Measurements from ENCODE around the gene SETD7. TPM values are rescaled to one million over a fixed set of nuclear protein-coding genes. Genes with fewer than 3 reads are reported as not detected.

SETD7 gene
- total and polyA plus RNA-seq, 2 experiments from 2014 or later = 1.1 to 4.2 TPM

DNA sequence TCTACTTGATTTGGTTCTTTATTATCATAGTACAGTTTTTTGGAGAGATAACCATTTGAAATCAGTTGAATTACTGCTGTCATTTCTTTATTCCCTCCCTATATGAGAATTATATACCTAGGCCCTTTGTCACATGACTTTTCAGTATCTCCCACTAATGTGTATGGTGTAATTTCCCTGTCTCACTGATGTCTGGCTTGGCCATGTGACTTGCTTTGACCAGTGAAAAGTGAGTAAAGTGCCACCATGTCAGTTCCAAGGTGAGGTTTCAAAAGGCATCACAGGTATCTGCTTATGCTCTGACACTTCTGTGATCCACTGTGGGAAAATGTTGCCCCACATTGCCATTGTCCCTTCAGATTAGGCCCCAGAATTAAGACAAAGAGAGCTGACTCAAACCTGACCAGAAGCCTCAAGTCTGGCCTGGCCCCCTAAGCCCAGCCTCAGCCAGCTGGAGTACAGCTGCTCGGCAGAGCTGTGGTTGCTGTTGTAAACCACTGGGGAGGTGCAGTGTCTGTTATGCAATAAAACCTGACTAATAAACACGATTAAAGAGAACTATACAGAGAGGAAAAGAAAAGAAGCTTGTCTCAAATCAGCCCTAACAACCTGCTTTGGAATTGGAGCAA is 27.5 kb downstream of the SETD7 start:
- no peak overlapping the region for H2AFZ ChIP-seq
- H3K27me3 ChIP-seq (ENCODE audit: insufficient read depth) = no peaks in the 10 kb centered on the region
- H3K9me3 Mint-ChIP-seq = no peaks in the 10 kb centered on the region
- no peaks in the 10 kb centered on the region for H3K4me1 ChIP-seq (ENCODE audit: insufficient read depth)
- TF ChIP-seq, protein P1, sequence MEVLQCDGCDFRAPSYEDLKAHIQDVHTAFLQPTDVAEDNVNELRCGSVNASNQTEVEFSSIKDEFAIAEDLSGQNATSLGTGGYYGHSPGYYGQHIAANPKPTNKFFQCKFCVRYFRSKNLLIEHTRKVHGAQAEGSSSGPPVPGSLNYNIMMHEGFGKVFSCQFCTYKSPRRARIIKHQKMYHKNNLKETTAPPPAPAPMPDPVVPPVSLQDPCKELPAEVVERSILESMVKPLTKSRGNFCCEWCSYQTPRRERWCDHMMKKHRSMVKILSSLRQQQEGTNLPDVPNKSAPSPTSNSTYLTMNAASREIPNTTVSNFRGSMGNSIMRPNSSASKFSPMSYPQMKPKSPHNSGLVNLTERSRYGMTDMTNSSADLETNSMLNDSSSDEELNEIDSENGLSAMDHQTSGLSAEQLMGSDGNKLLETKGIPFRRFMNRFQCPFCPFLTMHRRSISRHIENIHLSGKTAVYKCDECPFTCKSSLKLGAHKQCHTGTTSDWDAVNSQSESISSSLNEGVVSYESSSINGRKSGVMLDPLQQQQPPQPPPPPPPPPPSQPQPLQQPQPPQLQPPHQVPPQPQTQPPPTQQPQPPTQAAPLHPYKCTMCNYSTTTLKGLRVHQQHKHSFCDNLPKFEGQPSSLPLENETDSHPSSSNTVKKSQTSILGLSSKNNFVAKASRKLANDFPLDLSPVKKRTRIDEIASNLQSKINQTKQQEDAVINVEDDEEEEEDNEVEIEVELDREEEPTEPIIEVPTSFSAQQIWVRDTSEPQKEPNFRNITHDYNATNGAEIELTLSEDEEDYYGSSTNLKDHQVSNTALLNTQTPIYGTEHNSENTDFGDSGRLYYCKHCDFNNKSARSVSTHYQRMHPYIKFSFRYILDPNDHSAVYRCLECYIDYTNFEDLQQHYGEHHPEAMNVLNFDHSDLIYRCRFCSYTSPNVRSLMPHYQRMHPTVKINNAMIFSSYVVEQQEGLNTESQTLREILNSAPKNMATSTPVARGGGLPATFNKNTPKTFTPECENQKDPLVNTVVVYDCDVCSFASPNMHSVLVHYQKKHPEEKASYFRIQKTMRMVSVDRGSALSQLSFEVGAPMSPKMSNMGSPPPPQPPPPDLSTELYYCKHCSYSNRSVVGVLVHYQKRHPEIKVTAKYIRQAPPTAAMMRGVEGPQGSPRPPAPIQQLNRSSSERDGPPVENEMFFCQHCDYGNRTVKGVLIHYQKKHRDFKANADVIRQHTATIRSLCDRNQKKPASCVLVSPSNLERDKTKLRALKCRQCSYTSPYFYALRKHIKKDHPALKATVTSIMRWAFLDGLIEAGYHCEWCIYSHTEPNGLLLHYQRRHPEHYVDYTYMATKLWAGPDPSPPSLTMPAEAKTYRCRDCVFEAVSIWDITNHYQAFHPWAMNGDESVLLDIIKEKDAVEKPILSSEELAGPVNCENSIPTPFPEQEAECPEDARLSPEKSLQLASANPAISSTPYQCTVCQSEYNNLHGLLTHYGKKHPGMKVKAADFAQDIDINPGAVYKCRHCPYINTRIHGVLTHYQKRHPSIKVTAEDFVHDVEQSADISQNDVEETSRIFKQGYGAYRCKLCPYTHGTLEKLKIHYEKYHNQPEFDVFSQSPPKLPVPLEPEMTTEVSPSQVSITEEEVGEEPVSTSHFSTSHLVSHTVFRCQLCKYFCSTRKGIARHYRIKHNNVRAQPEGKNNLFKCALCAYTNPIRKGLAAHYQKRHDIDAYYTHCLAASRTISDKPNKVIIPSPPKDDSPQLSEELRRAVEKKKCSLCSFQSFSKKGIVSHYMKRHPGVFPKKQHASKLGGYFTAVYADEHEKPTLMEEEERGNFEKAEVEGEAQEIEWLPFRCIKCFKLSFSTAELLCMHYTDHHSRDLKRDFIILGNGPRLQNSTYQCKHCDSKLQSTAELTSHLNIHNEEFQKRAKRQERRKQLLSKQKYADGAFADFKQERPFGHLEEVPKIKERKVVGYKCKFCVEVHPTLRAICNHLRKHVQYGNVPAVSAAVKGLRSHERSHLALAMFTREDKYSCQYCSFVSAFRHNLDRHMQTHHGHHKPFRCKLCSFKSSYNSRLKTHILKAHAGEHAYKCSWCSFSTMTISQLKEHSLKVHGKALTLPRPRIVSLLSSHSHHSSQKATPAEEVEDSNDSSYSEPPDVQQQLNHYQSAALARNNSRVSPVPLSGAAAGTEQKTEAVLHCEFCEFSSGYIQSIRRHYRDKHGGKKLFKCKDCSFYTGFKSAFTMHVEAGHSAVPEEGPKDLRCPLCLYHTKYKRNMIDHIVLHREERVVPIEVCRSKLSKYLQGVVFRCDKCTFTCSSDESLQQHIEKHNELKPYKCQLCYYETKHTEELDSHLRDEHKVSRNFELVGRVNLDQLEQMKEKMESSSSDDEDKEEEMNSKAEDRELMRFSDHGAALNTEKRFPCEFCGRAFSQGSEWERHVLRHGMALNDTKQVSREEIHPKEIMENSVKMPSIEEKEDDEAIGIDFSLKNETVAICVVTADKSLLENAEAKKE (CRISPR knock-in tag; IDR thresholded peaks at IDR 0.05) = no peak
- TF ChIP-seq JUNB (IDR thresholded peaks at IDR 0.05; ENCODE audit: unreplicated experiment) (no peak), STAT1 (IDR thresholded peaks at IDR 0.05; ENCODE audit: unreplicated experiment) (no peak), CREB1 (CRISPR knock-in tag; IDR thresholded peaks at IDR 0.05; ENCODE audit: low read depth) (no peak), EZH2phosphoT487 (IDR thresholded peaks at IDR 0.05; ENCODE audit: unreplicated experiment) (no peak), NANOG (IDR thresholded peaks at IDR 0.05; ENCODE audit: borderline replicate concordance) (no peak), ZNF331 (CRISPR knock-in tag; IDR thresholded peaks at IDR 0.05; ENCODE audit: low read depth) (no peak), EZH2 (IDR thresholded peaks at IDR 0.05; ENCODE audit: low read depth, unreplicated experiment) (no peak), ZNF114 (CRISPR knock-in tag; IDR thresholded peaks at IDR 0.05) (no peak), POLR2AphosphoS5 (IDR thresholded peaks at IDR 0.05; ENCODE audit: low read depth) (no peak)
- TF ChIP-seq, protein P2, sequence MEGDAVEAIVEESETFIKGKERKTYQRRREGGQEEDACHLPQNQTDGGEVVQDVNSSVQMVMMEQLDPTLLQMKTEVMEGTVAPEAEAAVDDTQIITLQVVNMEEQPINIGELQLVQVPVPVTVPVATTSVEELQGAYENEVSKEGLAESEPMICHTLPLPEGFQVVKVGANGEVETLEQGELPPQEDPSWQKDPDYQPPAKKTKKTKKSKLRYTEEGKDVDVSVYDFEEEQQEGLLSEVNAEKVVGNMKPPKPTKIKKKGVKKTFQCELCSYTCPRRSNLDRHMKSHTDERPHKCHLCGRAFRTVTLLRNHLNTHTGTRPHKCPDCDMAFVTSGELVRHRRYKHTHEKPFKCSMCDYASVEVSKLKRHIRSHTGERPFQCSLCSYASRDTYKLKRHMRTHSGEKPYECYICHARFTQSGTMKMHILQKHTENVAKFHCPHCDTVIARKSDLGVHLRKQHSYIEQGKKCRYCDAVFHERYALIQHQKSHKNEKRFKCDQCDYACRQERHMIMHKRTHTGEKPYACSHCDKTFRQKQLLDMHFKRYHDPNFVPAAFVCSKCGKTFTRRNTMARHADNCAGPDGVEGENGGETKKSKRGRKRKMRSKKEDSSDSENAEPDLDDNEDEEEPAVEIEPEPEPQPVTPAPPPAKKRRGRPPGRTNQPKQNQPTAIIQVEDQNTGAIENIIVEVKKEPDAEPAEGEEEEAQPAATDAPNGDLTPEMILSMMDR (conservative IDR thresholded peaks at IDR 0.05; ENCODE audit: low read depth in 2 of 2) = no peak
- TF ChIP-seq, protein P3, sequence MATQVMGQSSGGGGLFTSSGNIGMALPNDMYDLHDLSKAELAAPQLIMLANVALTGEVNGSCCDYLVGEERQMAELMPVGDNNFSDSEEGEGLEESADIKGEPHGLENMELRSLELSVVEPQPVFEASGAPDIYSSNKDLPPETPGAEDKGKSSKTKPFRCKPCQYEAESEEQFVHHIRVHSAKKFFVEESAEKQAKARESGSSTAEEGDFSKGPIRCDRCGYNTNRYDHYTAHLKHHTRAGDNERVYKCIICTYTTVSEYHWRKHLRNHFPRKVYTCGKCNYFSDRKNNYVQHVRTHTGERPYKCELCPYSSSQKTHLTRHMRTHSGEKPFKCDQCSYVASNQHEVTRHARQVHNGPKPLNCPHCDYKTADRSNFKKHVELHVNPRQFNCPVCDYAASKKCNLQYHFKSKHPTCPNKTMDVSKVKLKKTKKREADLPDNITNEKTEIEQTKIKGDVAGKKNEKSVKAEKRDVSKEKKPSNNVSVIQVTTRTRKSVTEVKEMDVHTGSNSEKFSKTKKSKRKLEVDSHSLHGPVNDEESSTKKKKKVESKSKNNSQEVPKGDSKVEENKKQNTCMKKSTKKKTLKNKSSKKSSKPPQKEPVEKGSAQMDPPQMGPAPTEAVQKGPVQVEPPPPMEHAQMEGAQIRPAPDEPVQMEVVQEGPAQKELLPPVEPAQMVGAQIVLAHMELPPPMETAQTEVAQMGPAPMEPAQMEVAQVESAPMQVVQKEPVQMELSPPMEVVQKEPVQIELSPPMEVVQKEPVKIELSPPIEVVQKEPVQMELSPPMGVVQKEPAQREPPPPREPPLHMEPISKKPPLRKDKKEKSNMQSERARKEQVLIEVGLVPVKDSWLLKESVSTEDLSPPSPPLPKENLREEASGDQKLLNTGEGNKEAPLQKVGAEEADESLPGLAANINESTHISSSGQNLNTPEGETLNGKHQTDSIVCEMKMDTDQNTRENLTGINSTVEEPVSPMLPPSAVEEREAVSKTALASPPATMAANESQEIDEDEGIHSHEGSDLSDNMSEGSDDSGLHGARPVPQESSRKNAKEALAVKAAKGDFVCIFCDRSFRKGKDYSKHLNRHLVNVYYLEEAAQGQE (IDR thresholded peaks at IDR 0.05; ENCODE audit: unreplicated experiment) = no peak
- TF ChIP-seq, protein P4, sequence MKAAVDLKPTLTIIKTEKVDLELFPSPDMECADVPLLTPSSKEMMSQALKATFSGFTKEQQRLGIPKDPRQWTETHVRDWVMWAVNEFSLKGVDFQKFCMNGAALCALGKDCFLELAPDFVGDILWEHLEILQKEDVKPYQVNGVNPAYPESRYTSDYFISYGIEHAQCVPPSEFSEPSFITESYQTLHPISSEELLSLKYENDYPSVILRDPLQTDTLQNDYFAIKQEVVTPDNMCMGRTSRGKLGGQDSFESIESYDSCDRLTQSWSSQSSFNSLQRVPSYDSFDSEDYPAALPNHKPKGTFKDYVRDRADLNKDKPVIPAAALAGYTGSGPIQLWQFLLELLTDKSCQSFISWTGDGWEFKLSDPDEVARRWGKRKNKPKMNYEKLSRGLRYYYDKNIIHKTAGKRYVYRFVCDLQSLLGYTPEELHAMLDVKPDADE (IDR thresholded peaks at IDR 0.05) = no peak
- DNase-seq (ENCODE audit: low spot score) (no peak), ATAC-seq (no peak)
- no peaks in the 10 kb centered on the region for H3K79me2 ChIP-seq (replicated peaks; ENCODE audit: insufficient read depth)
- H3K4me1 Mint-ChIP-seq = no peaks in the 10 kb centered on the region
- no peaks in the 10 kb centered on the region; the same call in 1 of the 2 replicates for H4K20me1 ChIP-seq (replicated peaks; ENCODE audit: insufficient read depth)
- H3K4me3 ChIP-seq = no peak overlapping the region
- H3K4me2 ChIP-seq = no peak overlapping the region
- H3K36me3 ChIP-seq (ENCODE audit: insufficient read depth) = no peaks in the 10 kb centered on the region
- H3F3A ChIP-seq (replicated peaks; ENCODE audit: low read depth) = no peaks in the 10 kb centered on the region
- H3K27ac ChIP-seq (ENCODE audit: low read depth) = no peak overlapping the region
- H3K27ac Mint-ChIP-seq = no peak overlapping the region
- no peaks in the 10 kb centered on the region for H3K36me3 Mint-ChIP-seq (ENCODE audit: low read depth)
- H3K9me2 ChIP-seq (ENCODE audit: insufficient read depth) = no peaks in the 10 kb centered on the region
- H3K4me3 Mint-ChIP-seq = no peak overlapping the region
- H3K27me3 Mint-ChIP-seq (ENCODE audit: insufficient read depth, low read depth, poor library complexity) = no peaks in the 10 kb centered on the region
